Lower leg skin (tissue), 3 donors: ENCODE results near the gene TMEM243.

Source experiments
- POLR2A ChIP-seq, 2 donors: fragments of 450-650 bp; IDR thresholded peaks; one replicate each; pipeline ENCODE4 v1.6.1; 2016 to 2017; ENCODE audit warnings: antibody characterized with exemption in 2 of 2, mild to moderate bottlenecking in 1 of 2, moderate library complexity in 1 of 2
- TF ChIP-seq, protein P1 (sequence below), 3 donors: fragments of 450-650 bp; IDR thresholded peaks; one replicate each; pipeline ENCODE4 v1.5.1; 2016; ENCODE audit warnings: antibody characterized with exemption in 3 of 3, mild to moderate bottlenecking in 3 of 3, moderate library complexity in 2 of 3

DNA sequence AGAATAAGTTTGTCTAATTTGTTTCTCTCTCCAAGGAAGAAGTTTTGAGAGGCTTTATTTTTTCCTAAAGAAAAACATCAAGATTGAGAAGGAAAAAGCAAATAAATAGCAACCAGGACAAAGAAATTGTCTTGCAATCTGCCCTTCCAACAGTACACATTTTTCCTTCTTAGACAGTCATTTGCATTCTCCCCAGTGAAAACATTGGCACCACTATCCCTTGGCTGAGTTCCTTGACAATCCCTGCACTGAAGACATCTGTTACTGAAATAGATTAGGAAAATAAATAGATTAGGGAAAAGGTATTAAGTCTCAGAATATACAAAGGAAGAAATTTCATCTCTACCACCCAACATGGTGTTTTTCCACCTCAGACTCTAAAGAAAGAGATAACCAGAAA is 12.2 kb upstream of the TMEM243 start:
- TF ChIP-seq, protein P1, sequence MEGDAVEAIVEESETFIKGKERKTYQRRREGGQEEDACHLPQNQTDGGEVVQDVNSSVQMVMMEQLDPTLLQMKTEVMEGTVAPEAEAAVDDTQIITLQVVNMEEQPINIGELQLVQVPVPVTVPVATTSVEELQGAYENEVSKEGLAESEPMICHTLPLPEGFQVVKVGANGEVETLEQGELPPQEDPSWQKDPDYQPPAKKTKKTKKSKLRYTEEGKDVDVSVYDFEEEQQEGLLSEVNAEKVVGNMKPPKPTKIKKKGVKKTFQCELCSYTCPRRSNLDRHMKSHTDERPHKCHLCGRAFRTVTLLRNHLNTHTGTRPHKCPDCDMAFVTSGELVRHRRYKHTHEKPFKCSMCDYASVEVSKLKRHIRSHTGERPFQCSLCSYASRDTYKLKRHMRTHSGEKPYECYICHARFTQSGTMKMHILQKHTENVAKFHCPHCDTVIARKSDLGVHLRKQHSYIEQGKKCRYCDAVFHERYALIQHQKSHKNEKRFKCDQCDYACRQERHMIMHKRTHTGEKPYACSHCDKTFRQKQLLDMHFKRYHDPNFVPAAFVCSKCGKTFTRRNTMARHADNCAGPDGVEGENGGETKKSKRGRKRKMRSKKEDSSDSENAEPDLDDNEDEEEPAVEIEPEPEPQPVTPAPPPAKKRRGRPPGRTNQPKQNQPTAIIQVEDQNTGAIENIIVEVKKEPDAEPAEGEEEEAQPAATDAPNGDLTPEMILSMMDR (IDR thresholded peaks at IDR 0.05), result no peak
- no peak for TF ChIP-seq POLR2A (IDR thresholded peaks at IDR 0.05)
